OCI-M2 (cell line): ENCODE measurements around the gene SMIM8.
"Not testable (repeated sequence)": the region's sequence is repeated elsewhere in the genome, so short reads cannot be mapped to it uniquely, and the experiment has no call there.

Source experiments
- DNase-seq: peaks from one replicate; lab custom pipeline; 2025; ENCODE audit not compliant: unreplicated experiment; lab: John Stamatoyannopoulos, UW

SMIM8 gene

DNA sequence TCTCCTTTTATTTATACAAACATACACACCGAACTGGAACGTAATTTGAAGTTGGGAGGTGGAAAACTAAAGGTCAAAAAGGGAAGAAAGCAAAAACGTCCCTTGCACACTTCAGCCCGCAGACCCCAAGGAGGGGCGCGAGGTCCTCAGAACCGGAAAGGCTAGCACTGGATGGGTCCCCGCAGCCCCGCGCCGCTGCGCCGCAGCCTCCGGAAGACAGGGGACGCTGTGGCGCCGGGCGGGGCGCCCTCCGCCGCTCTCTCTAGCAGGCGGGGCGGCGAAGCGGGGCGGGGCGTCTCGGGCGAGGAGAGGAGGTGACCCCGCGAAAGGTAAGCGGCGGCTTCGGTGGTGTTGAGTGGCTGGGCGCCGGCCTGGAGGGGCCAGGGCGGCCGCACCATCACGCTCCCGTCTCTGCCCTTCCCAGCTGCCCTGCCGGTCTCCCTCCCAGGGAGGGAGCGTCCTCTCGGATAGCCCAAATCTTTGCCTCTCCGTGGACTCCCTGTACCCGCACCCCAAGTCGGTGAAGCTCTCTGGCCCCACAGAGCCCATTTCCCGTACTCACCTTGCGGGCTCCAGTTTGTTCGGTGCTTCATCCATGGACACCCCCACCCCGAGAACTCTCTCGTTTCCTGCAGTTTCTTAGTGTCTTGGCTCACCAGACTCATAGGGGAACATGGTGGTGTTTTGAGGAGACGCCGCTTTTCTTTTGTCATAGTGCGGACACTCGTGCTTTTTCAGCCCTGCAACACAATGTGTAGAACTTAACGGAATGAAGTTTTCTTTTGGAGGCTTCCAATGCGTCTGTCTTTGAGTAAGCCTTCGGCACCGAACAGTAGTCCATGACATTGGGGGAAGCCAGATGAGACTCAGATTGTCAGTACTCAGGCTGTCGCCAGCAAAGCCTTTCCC is at the start of gene SMIM8:
Gene SMIM8, plus strand, starts transcription at position 285 of the 909 bp plus-strand sequence. CDS start 14,444 bp downstream, outside the sequence.
- DNase-seq, result peak; percentile 54

GRCh38 chr6:87274660-87275274 is 47.6 kb upstream of the SMIM8 start:
- DNase-seq, result no peak

GRCh38 chr6:87276624-87277023 is 45.8 kb upstream of the SMIM8 start:
- no peak for DNase-seq

DNA sequence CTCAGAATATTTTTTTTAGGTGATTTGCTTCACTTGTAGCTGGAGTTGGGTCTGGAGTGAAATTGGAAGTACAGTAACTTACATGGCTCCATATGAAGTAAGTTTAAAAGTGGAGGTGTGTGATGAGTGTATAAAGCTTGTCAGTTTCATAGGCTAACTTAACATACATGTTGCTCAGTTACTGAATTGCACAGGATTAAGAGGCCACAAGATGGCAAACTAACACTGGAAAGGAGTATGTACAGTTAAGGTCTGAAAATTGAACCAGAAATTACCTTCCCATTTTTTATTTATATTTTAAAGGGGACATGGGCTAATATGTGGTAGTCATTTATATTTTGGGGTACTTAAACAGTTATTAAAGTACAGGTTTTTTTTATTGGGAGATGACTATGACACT is 45.3 kb upstream of the SMIM8 start:
- no peak for DNase-seq

DNA sequence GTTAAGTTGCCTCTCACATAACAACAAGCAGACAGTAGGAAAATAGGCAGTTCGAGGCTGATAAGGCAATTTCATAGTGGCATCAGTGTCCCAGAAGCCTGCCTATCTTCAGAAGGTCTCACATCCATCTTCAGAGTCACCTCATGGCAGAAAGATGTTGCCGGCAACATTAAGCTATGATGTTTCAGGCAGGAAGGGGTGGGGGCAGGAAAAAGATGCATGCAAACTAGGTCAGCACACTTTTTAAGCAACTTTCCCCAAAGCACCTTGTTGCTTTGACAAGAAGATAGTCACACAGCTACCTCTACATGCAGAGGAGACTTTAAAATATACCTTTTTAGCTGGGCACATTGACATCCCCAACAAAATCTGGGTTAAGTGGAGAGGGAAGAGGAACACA is 43.2 kb upstream of the SMIM8 start:
- DNase-seq, result no peak

DNA sequence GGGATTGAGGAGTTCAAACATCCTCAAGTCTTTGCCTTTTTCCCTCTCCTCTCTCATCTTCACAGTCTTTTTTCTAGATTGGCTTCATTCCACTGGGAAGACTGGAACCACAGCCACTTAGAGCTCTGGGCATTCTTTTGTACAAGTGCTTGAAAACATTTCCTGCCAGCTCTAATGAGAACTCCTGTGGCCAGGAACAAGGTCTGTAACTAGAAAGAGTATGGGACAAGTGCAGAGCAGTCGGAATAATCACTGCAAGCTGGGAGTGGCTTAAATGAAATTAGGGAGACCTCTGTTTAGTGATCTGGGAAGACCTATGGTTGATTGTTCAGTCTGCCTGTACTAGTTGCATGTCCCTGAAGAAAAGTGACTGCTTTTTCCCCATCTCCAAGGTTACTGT is 41.0 kb upstream of the SMIM8 start:
- no peak for DNase-seq

DNA sequence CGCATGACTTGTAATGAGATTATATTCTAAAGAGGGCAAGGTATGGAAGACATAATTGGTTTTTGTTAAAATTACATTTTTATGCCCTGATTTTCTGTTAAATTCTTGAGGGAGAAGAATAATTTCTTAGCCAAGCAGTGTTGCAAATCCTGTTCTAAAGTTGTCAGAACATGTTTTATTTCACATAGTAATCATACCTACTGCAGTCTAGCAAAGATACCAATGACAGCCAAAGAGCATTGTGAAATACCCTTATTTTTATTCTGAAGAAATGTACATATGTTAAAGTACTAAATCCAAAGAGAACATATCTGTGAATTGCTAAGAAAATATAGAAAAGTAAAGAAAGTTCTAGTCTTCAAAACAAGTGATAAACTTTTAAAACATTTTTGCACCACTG is 39.6 kb upstream of the SMIM8 start:
- DNase-seq, result no peak

DNA sequence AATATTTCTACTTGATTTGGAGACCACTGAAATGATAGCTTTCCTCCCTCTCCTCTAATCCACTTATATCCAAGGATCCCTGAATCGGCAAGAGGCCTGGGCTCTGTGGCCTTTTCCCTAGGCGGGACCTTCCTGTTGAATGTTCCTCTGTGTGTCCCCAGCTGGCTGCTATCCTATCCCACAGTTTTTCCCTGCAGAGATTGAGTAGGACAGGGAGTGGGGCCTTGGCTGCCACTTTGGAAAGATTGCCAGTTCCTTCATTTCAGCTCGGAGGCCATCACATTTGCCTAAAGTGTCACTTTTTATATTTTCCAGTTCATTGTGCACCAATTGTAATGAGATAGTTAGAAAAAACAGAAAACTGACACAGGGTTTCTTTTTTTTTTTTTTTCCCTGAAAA is 38.9 kb upstream of the SMIM8 start:
- no peak for DNase-seq

DNA sequence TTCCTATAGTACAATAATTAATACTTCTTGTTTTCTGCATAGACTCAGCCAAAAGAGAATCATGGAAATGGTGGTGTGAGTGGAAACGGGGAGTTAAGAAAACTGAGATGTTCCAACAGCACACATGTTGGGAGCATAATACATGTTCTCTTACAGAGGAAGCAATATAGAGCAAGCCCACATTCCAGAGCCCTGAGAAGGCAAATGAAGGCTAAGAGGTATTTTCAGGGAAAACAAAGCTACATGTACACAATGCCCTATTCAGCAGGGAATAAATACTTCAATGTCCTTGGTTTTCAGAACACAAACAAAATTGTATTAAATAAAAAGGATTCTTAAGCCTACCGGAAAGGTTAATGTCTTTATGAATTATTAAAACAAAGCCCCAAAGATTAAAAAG is 35.1 kb upstream of the SMIM8 start:
- DNase-seq, result no peak

GRCh38 chr6:87289571-87289970 is 32.8 kb upstream of the SMIM8 start:
- no peak for DNase-seq

- DNase-seq, result no peak
Observed at GRCh38 chr6:87291883-87292282, 30.5 kb upstream of the SMIM8 start.

- DNase-seq, result no peak
Observed at GRCh38 chr6:87293526-87293925, 28.9 kb upstream of the SMIM8 start.

GRCh38 chr6:87297119-87297518 is 25.3 kb upstream of the SMIM8 start:
- no peak for DNase-seq

GRCh38 chr6:87301277-87301676 is 21.1 kb upstream of the SMIM8 start:
- DNase-seq, result not testable (repeated sequence)

GRCh38 chr6:87308970-87309369 is 13.4 kb upstream of the SMIM8 start:
- DNase-seq, result no peak

- DNase-seq, result no peak
Observed at GRCh38 chr6:87312860-87313259, 9.5 kb upstream of the SMIM8 start.

- no peak for DNase-seq
Observed at GRCh38 chr6:87315071-87315470, 7.3 kb upstream of the SMIM8 start.

DNA sequence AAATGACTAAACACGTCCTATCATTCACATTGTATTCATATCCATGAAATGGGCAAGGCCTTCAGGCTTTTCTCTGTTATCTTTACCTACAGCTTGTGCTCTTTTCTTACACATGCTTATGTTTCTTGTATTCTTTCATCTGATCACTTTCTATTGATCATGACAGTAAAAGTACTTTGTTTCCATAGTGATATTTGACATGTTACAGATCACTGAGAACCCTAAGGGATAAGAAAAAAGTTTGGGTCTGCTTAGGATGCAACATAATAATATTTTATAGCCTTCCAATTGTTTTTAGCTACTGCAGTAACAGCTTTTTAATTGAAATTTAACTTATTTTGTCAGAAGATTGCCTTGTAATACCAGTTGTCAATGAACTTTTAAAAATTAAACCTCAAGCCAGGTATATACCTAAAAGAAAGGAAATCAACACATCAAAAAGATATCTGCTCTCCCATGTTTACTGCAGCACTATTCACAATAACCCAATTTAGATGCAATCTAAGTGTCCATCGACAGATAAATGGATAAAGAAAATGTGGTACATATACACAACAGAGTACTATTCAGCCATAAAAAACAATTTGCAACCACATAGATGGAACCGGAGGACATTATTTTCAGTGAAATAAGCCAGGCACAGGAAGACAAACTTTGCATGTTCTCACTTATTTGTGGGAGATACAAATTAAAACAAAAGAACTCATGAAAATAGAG is 3.0 kb upstream of the SMIM8 start:
- DNase-seq, result no peak

DNA sequence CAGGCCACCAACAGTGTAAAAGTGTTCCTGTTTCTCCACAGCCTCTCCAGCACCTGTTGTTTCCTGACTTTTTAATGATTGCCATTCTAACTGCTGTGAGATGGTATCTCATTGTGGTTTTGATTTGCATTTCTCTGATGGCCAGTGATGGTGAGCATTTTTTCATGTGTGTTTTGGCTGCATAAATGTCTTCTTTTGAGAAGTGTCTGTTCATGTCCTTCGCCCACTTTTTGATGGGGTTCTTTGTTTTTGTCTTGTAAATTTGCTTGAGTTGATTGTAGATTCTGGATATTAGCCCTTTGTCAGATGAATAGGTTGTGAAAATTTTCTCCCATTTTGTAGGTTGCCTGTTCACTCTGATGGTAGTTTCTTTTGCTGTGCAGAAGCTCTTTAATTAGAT is 1.5 kb downstream of the SMIM8 start:
- not testable (repeated sequence) for DNase-seq

DNA sequence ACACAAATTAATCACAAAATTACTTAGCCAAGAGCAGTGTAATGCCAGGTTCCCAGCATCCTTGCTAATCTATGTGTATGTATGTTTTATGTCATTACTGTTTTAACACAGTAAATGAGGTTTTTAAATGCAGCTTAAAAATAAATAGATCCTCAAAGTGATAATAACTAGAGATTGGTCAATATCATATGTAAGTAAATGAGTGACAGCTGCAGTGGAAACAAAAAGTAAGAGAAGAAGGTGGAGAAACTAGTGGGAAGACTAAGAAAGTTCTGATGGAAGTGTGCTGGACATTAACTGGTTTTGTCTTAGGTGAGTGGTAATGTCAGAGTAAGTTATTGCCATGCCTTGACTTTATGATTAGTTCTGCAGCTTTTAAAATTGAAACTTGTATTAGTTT is 8.6 kb downstream of the SMIM8 start:
- DNase-seq, result no peak

- DNase-seq, result no peak
Observed at GRCh38 chr6:87333033-87333432, 10.6 kb downstream of the SMIM8 start.
